Right ventricle myocardium superior (tissue), 1 donor: Measurements from ENCODE around the gene GALM. TPM values are rescaled to one million over a fixed set of nuclear protein-coding genes. Genes with fewer than 3 reads are reported as not detected.
"Not testable (repeated sequence)": the region's sequence is repeated elsewhere in the genome, so short reads cannot be mapped to it uniquely, and the experiment has no call there.

Experiments
- ATAC-seq: fragments of 200-7000 bp; cut with Tn5 transposase; one replicate; pipeline ENCODE4 v1.9.1; 2020; ENCODE audit warnings: mild to moderate bottlenecking; ENCODE audit not compliant: poor library complexity
- DNase-seq: peaks from one replicate; pipeline ENCODE4 v3.0.0-alpha.2; 2020
- intact Hi-C: fragments of 100-400 bp; cut with DNase I; formaldehyde crosslinking; loops from one replicate; pipeline ENCODE4 v1.11.2; 2022
- total RNA-seq: library from RNA; stranded (reverse); fragmentation: NEBNext Ultra II Directional; extraction: Animal tissue kit (Norgen Biotek cat#: 25700); gene quantifications from one replicate; pipeline ENCODE4 v1.2.1, GENCODE V29; 2021
- donor health status: DM: no; HTN: yes; CAD: no; lungs with severe emphysema.

The GALM gene
- total RNA-seq, 1 donor from 2014 or later = 14.7 TPM

DNA sequence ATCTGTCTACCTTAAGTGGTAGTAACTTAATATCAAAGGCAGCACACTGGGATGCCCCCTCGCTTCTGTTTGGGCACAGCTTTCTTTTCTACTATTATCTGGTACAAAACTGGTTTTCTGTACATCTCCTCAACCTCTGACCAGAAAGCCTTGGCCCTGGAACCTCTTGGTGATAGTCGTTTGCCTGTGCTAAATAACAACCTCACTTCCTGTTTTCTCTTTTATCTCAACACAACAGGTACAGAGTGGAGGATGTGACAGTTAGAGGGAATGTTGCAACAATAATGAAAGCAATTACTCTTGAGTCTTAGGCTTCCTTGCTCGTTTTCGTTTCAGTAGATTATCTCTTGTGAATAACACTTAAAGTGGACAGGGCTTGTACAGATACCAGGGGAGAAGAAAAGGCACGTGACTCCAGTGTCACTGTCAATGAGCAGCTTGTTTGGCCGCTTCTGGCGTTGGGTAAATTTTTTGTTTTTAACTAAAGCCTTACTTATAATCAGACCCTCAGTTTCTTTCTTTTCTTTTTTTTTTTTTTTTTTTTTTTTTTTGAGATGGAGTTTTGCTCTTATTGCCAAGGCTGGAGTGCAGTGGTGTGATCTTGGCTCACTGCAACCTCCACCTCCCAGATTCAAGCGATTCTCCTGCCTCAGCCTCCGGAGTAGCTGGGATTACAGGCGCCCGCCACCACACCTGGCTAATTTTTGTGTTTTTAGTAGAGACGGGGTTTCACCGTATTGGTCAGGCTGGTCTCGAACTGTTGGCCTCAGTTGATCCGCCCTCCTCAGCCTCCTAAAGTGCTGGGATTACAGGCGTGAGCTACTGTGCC, 22.0 kb upstream of the GALM start:
- intact Hi-C loops, ATAC-seq, DNase-seq: not testable (repeated sequence)

DNA sequence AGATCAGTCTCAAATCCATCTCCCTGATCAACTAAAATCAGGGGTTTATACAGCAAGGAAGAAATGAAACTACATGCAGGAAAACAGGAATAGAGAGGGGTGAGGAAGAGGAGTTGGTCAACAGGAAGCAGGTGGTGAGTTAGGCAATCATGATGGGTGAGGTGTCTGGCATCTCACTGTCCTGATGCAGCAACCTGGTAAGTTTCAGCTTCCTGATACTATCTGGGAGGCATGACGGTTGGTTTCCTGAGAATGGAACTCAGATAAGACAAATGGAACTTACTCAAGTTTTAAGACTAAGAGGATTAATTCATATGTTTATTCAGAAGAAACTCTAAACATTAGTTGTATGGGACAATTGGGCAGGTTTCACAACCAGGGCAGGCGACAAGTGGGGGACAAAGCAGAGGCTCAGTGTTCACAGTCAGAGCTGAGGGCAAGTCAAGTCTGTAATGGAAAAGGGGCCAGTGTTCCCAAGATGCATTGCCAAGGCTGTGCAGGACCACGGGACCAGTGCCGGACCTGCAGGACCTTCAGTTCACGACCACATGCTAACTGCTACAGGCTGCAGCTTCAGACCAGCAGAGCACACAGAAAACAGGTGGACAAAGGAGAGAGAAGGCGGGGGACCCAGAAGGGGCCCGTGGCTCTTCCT, 17.7 kb upstream of the GALM start:
- ATAC-seq (no peak), DNase-seq (no peak)
- intact Hi-C loops = no loop called here

DNA sequence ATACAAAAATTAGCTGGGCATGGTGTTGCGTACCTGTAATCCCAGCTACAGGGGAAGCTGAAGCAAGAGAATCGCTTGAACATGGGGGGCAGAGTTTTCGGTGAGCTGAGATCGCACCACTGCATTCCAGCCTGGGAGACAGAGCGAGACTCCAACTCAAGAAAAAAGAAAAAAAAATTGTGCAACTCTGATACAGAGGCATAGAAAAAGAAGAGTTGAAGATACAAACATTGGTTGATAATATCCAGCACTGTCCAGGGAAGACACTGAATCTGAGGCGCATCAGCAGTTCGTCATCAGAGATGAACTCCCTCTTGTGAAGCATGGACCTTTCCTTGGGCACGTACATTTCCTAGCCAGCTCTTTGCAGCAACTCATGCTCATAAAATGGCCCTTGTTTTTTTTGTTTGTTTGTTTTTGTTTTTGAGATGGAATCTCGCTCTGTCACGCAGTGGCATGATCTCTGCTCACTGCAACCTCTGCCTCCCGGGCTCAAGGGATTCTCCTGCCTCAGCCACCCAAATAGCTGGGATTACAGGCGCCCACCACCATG, 16.7 kb upstream of the GALM start:
- no peak for DNase-seq
- ATAC-seq = no peak
- intact Hi-C loops = no loop called here

DNA sequence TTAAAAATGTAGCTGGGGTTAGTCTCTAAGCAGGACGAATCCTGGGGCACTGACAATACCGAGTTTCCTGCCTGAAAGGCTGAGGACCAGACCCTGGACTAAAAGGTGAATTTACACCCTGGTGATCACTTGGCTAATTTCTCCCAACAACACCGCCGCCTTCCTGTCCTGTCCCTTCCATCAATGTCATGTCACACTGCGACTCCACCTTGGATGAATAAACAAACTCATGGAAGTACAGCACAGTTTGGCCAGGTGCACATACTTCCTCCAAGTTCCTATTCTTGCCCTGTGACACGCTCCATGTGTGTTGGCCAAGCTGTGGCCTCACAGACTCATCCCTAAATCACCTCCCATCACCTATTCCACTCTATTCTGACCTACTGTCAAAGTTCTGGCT, 15.9 kb upstream of the GALM start:
- ATAC-seq = no peak
- intact Hi-C loops = no loop called here
- DNase-seq = no peak

DNA sequence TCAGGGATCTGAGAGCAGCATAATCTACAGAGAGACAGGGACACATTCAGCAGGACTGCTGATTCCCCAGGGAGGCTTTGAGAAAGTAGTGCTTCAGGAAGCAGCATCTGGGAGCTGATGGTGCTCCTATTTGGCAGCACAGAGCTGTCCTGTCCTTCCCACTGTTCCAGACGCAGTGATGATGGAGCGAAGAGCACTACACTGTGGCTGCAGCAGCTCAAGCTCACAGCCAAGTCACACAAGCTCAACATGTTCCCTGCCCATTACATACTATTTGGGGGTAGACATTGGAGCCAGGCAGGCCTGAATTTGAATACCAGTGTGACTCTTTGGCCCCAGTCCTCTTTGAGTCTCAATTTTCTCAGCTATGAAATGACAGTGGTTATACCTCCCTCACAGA, 15.2 kb upstream of the GALM start:
- DNase-seq (no peak), ATAC-seq (peak; percentile 80)
- intact Hi-C loops = no loop called here

DNA sequence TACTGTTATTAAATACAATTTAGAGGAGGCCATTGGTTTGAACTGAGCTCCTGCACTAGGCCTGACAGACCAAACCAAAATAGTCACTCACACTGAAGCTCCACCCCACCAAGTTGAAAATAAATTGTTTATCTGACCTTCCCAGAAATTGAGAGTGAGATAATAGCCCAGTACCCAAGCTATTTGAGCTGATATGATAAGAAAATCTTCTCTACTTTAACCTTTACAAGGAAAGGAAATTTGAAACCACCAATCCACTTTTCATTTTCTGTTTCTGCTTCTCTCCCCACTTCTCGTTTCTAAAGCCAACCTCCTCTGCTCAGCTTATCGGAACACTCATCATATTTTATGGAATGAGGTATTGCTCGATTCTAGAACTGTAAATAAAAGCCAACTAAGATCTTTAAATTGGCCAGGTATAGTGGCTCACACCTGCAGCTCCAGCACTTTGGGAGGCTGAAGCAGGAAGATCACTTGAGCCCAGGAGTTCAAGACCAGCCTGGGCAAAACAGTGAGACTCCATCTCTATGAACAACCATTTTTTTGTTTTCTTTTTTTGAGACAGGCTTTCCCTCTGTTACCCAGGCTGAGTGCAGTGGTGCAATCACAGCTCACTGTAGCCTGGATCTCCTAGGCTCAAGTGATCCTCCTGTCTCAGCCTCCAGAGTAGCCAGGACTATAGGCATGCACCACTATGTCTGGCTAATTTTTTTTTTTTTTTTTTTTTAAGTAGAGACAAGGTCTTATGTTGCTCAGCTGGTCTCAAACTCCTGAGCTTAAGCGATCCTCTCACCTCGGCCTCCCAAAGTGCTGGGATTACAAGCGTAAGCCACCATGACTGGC, 13.3 kb upstream of the GALM start:
- peak; percentile 42 for ATAC-seq
- intact Hi-C loops = no loop called here
- DNase-seq = no peak

DNA sequence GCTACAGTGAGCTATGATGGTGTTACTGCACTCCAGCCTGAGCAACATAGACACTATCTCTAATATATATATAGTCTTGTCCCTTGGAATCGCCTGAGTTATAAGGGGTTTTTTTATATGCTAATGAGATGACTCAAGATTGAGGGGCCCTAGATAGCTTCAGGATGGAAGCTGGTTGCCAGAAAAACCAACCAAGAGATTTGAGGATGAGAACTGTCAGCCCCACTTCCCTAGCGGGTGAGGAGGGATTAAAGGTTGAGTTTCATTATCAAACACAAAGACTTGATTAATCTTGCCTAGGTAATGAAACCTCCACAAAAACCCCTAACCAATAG, 12.6 kb upstream of the GALM start:
- intact Hi-C loops = no loop called here
- no peak for DNase-seq
- ATAC-seq = no peak

DNA sequence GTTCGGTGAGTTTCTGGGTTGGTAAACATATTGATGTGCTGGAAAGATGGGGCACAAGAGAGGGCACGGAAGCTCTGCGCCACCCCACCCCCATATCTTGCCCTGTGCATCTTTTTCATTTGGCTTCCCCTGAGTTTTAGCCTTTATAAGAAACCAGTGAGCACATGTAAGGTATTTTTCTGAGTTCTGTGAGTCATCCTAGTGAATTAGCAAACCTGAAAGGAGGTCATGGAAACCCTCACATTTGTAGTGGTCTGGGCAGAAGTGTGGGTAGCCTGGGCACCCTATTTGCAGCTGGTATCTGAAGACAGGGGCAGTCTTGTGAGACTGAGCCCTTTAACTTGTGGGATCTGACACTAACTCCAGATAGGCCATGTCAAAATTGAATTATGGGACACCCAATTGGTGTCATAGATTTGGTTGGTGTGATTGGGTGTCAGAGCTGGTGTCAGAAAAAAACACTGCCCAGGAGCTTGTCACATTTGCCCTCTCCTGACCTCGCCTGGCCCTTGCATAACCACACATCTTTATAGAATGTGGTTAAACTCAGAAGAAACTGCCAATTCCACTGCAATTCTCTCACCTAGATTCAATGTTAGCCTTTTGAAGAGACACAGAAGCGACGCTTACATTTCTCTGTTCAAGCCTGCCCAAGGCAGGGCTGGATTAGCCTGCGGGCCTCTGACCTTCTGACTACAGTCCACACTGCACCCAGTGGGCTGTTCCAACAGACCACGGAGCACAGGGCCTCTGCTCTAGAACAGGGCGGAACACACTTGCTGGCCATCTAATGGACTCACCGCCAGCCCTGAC, 12.0 kb upstream of the GALM start:
- ATAC-seq (no peak), DNase-seq (no peak)
- intact Hi-C loops = no loop called here

DNA sequence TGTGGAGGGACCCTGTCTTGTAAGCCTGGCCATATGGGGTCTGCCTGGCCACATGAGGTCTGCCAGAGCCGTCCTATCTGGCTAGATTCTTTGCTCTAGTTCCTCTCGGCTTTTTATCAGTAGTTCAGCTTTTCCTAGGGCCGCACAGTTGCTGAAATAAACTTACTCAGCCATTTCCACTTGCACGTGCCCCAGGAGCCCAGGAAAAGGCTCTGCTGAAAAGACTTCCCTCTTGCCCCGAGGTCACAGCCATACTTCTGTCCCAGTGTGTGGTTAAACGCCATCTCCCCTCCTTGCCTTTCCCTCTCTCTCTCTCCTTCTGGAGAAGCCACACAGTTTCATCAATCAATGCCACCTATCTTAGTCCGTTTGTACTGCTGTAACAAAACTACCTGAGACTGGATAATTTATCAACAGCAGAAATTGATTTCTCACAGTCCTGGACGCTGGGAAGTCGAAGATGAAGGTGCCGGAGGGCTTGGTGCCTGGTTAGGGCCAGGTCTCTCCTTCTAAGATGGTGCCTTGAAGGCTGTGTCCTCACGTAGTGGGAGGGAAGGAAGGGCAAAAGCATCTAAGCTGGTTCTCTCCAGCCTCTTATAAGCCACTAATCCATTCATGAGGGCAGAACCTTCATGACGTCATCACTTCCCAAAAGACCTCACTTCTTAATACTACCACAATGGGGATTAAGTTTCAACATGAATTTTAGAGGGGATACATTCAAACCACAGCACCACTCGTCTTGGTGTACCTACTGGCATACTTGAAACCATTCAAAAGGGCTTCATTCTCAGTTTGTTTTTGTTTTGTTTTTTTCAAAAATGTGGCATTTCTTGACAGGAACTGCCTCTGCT, 11.2 kb upstream of the GALM start:
- ATAC-seq = peak; percentile 39
- DNase-seq = no peak

DNA sequence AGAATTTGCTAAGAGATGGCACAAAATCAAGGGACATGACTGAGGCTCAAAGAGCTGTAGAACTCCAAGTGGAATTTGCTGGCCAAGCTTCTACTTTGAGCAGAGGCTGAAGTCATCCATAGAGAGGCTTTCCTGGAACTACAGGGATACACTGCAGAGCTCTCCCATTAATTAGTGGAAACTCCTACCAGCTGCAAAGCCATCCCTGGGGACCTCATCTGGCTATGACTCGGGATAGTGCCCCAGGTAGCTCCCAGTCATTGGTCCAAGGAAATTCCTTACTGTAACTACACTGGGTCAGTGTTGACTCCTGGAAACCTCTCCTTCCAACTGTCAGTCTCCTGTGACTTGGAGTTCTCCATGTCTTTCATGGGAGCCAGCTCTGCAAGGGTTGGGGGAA, 10.5 kb upstream of the GALM start:
- DNase-seq (no peak), ATAC-seq (no peak)
- intact Hi-C loops = no loop called here

More for the DNA sequence above, 11.2 kb upstream of the GALM start:
- intact Hi-C loops = no loop called here

DNA sequence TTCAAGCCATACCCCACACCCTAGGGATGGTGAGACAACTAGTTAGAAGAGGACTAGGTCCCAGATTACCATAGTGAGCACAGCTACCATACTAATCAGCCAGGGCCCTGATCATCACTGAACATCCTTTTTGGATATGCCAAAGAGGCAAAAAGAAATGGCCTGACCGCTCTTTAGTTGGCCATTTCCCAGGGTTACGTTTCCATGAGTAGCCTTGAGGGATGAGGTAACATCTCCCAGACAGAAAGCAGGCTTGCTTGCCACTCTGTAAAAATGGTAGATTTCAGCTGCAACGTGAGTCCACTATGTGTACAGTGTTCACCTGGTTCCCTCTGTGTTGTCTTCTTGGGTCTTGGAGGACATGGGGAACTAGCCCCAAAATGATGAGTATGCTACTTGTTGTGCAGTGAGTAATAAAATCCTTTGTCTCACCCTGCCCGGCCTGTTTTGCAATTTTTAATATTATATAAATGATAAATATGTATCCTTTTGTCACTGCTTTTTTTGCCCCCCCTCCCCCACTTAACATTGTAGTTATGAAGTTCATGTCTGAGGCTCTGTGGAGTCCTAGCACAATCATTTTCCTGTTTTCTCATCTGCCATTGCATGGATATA, 8.9 kb upstream of the GALM start:
- no peak for ATAC-seq
- DNase-seq = no peak
- intact Hi-C loops = no loop called here

DNA sequence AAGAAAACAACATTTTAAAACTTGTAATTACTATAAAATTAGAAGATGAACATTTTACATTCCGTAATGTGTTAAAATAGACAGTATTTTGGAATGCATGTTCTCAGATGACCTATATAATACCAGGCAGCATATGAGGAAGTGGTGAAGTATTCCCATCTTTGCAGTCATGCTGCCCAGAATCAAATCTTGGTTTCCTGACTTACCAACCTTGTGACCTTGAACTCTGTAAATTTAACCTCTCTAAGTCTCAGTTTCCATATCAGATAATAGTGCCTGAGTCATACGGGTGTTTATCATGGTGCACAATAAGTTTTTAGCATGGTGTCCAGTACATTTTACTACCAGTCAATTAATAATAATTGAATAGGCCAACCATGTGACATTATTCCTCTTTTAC, 7.3 kb upstream of the GALM start:
- ATAC-seq = no peak
- DNase-seq = no peak
- intact Hi-C loops = no loop called here

DNA sequence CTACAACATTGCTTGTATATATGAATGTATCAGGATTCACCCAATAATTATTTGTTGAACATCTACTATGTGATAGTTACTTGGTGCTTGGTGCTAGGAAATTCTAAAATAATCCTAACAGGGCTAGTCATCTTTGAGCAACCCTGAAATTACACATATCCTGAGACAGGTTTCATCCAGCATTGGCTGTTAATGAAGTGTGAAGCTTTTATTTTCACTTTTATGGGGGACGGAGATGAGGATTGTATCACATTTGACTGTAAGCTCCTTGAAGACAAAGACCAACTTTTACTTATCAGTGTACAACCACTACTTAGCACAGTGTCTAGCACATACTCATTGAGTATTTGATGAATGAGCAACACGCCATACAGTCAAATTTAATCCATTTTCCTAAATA, 6.8 kb upstream of the GALM start:
- intact Hi-C loops = no loop called here
- DNase-seq (no peak), ATAC-seq (no peak)

DNA sequence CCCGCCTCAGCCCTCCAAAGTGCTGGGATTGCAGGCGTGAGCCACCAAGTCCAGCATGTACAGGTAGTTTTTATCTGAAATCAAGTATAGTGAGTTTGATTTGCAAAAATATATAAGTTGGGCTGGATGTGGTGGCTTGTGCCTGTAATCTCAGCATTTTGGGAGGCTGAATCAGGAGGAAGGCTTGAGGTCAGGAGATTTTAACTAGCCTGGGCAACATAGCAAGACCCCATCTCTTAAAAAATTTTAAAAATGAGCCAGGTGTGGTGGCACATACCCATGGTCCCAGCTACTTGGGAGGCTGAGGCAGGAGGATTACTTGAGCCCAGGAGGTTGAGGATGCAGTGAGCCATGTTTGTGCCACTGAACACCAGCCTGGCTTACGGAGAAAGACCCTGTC, 5.6 kb upstream of the GALM start:
- DNase-seq = no peak
- intact Hi-C loops = no loop called here
- ATAC-seq = no peak

DNA sequence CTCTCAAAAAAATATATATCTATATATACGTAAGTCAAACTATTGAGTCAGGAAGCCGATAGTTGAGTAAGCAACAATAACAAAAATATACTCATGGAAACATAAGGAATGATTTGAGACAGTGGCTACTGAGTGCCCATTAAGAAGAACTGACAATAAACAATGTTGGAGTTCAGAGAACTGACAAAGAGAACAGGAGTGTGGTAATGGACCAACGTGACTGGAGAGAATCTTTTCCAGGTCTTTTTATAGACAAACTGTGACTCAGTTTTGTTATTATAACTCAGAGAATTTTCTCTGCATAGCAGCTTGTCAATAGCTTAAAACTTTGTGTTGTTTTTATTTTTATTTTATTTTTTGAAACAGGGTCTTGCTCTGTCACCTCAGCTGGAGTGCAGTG, 4.6 kb upstream of the GALM start:
- intact Hi-C loops = no loop called here
- no peak for DNase-seq
- no peak for ATAC-seq

DNA sequence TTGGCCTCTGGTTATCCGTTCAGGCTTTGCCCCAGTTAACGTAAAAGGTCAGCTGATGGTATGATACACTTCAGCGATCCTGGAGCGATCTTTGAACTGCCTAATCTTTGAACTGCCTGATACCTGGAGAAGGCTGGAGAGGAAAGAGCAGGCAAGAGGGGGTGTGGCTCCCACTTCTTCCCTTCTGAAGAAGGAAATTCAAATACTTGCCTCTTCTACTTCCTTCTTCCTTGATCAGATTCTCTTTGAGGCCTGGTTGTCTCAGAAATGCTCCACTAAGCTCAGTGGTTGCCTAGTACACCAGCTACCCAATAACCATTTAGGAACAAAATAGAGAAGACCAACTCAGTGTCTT, 619 bp downstream of the GALM start:
- ATAC-seq (peak; percentile 34), DNase-seq (no peak)
- intact Hi-C loops = loop anchor here (5.0 kb wide), 1 partner anchor 64 kb away; the partner anchor contains the start of gene HNRNPLL

DNA sequence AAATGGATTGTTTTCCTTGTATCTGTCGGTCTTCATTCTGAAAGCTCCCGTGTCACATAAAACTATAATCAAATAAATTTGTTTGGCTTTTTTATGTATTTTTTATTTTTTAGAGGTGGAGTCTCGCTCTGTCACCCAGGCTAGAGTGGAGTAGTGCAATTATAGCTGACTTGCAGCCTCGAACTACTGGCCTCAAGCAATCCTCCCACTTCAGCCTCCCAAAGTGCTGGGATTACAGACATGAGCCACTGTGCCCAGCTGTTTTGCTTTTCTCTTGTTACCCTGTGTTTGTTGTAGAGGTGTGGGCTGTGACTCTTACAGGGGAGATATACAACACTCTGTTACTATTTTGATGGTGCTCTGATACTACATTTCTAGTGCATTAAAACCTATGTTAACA, 2.2 kb downstream of the GALM start:
- intact Hi-C loops = loop anchor here (5.0 kb wide), 1 partner anchor 66 kb away; the partner anchor contains the start of gene HNRNPLL
- DNase-seq (no peak), ATAC-seq (no peak)
